GM12878 (cell line): Measurements from ENCODE around the gene RNPS1. TPM values are rescaled to one million over a fixed set of nuclear protein-coding genes. Genes with fewer than 3 reads are reported as not detected.
A peak's percentile ranks its signal among the peaks of the same experiment; 100 is the strongest.

Source experiments
- BMI1 ChIP-seq: fragments of 450-650 bp; IDR thresholded peaks from 2 replicates; pipeline ENCODE4 v1.6.1; 2016; ENCODE audit warnings: mild to moderate bottlenecking, moderate library complexity, borderline replicate concordance
- CREM ChIP-seq: IDR thresholded peaks from 2 replicates; pipeline ENCODE4 v1.6.1; 2014; ENCODE audit warnings: antibody characterized with exemption, low read depth
- ETV6 ChIP-seq, 2 experiments: fragments of 450-650 bp in 1 of 2; IDR thresholded peaks in 1 of 2; conservative IDR thresholded peaks in 1 of 2; 2 replicates each; pipeline ENCODE4 v1.6.1; 2014; ENCODE audit warnings: antibody characterized with exemption in 1 of 2, borderline replicate concordance in 1 of 2, low read depth in 1 of 2, mild to moderate bottlenecking in 1 of 2, moderate library complexity in 1 of 2
- FOXK2 ChIP-seq: fragments of 450-650 bp; IDR thresholded peaks from 2 replicates; pipeline ENCODE4 v1.6.1; 2017; ENCODE audit warnings: mild to moderate bottlenecking, moderate library complexity
- GATAD2B ChIP-seq: fragments of 450-650 bp; conservative IDR thresholded peaks from 2 replicates; pipeline ENCODE4 v1.6.1; 2017; ENCODE audit warnings: low read depth, mild to moderate bottlenecking, moderate library complexity
- JUNB ChIP-seq: IDR thresholded peaks from 2 replicates; pipeline ENCODE4 v1.6.1; 2016; ENCODE audit warnings: antibody characterized with exemption, mild to moderate bottlenecking
- MEF2B ChIP-seq: fragments of 450-650 bp; IDR thresholded peaks from 2 replicates; pipeline ENCODE4 v1.6.1; 2018; ENCODE audit warnings: mild to moderate bottlenecking, moderate library complexity; ENCODE audit not compliant: partially characterized antibody, poor library complexity, severe bottlenecking
- NBN ChIP-seq: fragments of 450-650 bp; IDR thresholded peaks from 2 replicates; pipeline ENCODE4 v1.6.1; 2016
- RAD21 ChIP-seq: IDR thresholded peaks from 2 replicates; pipeline ENCODE4 v1.6.1; 2011; ENCODE audit warnings: mild to moderate bottlenecking, low read depth, low read length, moderate library complexity; ENCODE audit not compliant: insufficient read depth
- RBBP5 ChIP-seq: fragments of 200-600 bp; sonication (generic); conservative IDR thresholded peaks from 2 replicates; pipeline ENCODE4 v1.6.1; 2016
- SMAD1 ChIP-seq: fragments of 450-650 bp; IDR thresholded peaks from 2 replicates; pipeline ENCODE4 v1.6.1; 2018; ENCODE audit warnings: mild to moderate bottlenecking, low read depth; ENCODE audit not compliant: partially characterized antibody
- SMC3 ChIP-seq: IDR thresholded peaks from 2 replicates; pipeline ENCODE4 v1.6.1; 2011; ENCODE audit warnings: low read length, improper control_type of control experiment, borderline replicate concordance
- STAT1 ChIP-seq: fragments of 450-650 bp; conservative IDR thresholded peaks from 2 replicates; pipeline ENCODE4 v1.6.1; 2014; ENCODE audit warnings: antibody characterized with exemption, mild to moderate bottlenecking
- TAF1 ChIP-seq: IDR thresholded peaks from 2 replicates; pipeline ENCODE4 v1.6.1; 2011; ENCODE audit warnings: mild to moderate bottlenecking, low read depth, low read length, borderline replicate concordance
- WRNIP1 ChIP-seq: IDR thresholded peaks from 2 replicates; pipeline ENCODE4 v1.6.1; 2011; ENCODE audit warnings: low read depth, low read length, improper control_type of control experiment, borderline replicate concordance
- YBX1 ChIP-seq: fragments of 450-650 bp; IDR thresholded peaks from 2 replicates; pipeline ENCODE4 v1.6.1; 2016; ENCODE audit warnings: antibody characterized with exemption
- ZNF207 ChIP-seq: fragments of 450-650 bp; IDR thresholded peaks from 2 replicates; pipeline ENCODE4 v1.6.1; 2014; ENCODE audit warnings: antibody characterized with exemption, mild to moderate bottlenecking, borderline replicate concordance
- ZNF274 ChIP-seq: IDR thresholded peaks from one replicate; pipeline ENCODE4 v1.8.0; 2011; ENCODE audit not compliant: insufficient read length, insufficient read depth
- polyA plus RNA-seq, 11 experiments: library from polyadenylated mRNA; depleted of rRNA in 4 of 11; unstranded in 6 of 11; stranded (reverse) in 5 of 11; fragments of >200 nt; fragmentation: Nextera tagmentation in 4 of 11; fragmentation: Illumina TruSeq in 1 of 11; extraction: Ambion mirVana in 4 of 11; extraction: Trizol in 1 of 11; gene quantifications; 1 replicate in 1 of 11; 2 replicates in 10 of 11; pipeline versions ENCODE4 v1.2.1 to v1.2.3, GENCODE V29; 2011 to 2016; ENCODE audit warnings: inconsistent platforms in 2 of 11, missing spikeins in 2 of 11, low read depth in 1 of 11
- total RNA-seq, 4 experiments: library from RNA; depleted of rRNA in 3 of 4; stranded (reverse); fragments of >200 nt in 3 of 4; fragmentation: Illumina TruSeq in 1 of 4; extraction: Trizol in 1 of 4; gene quantifications; 2 replicates each; pipeline versions ENCODE4 v1.2.1 to v1.2.3, GENCODE V29; 2013 to 2021
- TF ChIP-seq, protein P1 (sequence below): fragments of 450-650 bp; IDR thresholded peaks from 2 replicates; pipeline ENCODE4 v1.6.1; 2016; ENCODE audit warnings: mild to moderate bottlenecking, moderate library complexity, borderline replicate concordance
- TF ChIP-seq, protein P2 (sequence below): IDR thresholded peaks from 2 replicates; pipeline ENCODE4 v1.6.1; 2011; ENCODE audit warnings: borderline replicate concordance, low read depth, mild to moderate bottlenecking, moderate library complexity, mixed read lengths, low read length; ENCODE audit not compliant: insufficient read depth; ENCODE audit errors: extremely low read length
- TF ChIP-seq, protein P3 (sequence below): fragments of 450-650 bp; IDR thresholded peaks from 2 replicates; pipeline ENCODE4 v1.6.1; 2017; ENCODE audit warnings: mild to moderate bottlenecking
- TF ChIP-seq, protein P4 (sequence below): fragments of 450-650 bp; IDR thresholded peaks from 2 replicates; pipeline ENCODE4 v1.6.1; 2017; ENCODE audit warnings: borderline replicate concordance

The RNPS1 gene
- total and polyA plus RNA-seq, 10 of the 15 experiments (the other 5 are each of a cell fraction or from before 2014, with no cell fraction given): 38.2 to 359 (median 188) TPM

DNA sequence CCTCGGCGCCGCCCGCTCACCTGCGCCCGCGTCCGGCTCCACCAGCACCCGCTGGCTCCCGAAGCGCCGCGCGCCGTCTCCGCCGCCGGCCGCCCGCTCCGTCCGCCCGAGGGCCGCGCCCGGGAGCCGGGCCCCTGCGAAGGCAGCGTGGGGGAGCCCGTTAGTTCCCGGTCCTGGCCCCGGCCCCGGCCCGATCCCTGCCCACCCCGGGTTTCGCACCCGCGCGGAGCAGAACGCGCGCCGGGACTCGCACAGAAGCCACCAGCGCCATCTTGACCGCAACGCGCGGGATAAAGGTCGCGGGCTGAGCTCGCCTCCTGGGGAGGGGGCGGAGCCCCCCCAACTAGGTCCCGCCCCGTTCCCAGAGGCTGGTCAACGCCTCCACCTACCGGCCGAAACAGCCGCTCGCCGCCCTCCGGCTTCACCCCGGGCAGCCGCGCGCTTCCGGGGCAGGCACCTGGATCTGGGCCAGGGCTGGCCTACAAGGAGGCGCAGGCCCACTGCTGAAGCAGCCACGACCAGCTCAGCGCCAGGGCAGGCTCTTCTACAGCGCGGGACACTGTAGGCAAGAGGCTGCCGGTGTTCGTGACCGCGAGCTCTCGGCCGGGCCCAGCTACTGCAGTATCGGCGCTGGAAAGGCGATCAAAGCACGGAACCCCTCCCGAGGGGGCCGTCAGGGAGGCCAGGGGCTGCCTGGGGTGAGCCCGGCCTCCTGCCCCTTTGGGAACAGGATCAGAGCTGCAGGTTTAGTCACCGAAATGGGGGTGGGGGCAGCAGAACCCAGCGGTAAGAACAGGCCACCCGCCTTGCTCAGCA is 16.4 kb downstream of the RNPS1 start, which contains the start of gene ECI1 (continued):
- no peak for TF ChIP-seq YBX1
- no peak for TF ChIP-seq RBBP5
- TF ChIP-seq TAF1: peak; percentile 94
- TF ChIP-seq GATAD2B: peak; percentile 91
- TF ChIP-seq FOXK2: no peak
- TF ChIP-seq CREM: no peak
- TF ChIP-seq, protein P1, sequence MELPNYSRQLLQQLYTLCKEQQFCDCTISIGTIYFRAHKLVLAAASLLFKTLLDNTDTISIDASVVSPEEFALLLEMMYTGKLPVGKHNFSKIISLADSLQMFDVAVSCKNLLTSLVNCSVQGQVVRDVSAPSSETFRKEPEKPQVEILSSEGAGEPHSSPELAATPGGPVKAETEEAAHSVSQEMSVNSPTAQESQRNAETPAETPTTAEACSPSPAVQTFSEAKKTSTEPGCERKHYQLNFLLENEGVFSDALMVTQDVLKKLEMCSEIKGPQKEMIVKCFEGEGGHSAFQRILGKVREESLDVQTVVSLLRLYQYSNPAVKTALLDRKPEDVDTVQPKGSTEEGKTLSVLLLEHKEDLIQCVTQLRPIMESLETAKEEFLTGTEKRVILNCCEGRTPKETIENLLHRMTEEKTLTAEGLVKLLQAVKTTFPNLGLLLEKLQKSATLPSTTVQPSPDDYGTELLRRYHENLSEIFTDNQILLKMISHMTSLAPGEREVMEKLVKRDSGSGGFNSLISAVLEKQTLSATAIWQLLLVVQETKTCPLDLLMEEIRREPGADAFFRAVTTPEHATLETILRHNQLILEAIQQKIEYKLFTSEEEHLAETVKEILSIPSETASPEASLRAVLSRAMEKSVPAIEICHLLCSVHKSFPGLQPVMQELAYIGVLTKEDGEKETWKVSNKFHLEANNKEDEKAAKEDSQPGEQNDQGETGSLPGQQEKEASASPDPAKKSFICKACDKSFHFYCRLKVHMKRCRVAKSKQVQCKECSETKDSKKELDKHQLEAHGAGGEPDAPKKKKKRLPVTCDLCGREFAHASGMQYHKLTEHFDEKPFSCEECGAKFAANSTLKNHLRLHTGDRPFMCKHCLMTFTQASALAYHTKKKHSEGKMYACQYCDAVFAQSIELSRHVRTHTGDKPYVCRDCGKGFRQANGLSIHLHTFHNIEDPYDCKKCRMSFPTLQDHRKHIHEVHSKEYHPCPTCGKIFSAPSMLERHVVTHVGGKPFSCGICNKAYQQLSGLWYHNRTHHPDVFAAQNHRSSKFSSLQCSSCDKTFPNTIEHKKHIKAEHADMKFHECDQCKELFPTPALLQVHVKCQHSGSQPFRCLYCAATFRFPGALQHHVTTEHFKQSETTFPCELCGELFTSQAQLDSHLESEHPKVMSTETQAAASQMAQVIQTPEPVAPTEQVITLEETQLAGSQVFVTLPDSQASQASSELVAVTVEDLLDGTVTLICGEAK: no peak
- TF ChIP-seq, protein P2, sequence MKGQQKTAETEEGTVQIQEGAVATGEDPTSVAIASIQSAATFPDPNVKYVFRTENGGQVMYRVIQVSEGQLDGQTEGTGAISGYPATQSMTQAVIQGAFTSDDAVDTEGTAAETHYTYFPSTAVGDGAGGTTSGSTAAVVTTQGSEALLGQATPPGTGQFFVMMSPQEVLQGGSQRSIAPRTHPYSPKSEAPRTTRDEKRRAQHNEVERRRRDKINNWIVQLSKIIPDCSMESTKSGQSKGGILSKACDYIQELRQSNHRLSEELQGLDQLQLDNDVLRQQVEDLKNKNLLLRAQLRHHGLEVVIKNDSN: no peak
- TF ChIP-seq JUNB: no peak
- TF ChIP-seq STAT1: no peak
- TF ChIP-seq ETV6 (conservative IDR thresholded peaks at IDR 0.05 in 1 of 2, IDR thresholded peaks at IDR 0.05 in 1 of 2; ENCODE audit: borderline replicate concordance in 1 of 2, low read depth in 1 of 2): no peak
- no peak for TF ChIP-seq ZNF274
- no peak for TF ChIP-seq BMI1
- TF ChIP-seq MEF2B: no peak
- TF ChIP-seq SMAD1: peak; percentile 71
- TF ChIP-seq WRNIP1: no peak
- TF ChIP-seq, protein P3, sequence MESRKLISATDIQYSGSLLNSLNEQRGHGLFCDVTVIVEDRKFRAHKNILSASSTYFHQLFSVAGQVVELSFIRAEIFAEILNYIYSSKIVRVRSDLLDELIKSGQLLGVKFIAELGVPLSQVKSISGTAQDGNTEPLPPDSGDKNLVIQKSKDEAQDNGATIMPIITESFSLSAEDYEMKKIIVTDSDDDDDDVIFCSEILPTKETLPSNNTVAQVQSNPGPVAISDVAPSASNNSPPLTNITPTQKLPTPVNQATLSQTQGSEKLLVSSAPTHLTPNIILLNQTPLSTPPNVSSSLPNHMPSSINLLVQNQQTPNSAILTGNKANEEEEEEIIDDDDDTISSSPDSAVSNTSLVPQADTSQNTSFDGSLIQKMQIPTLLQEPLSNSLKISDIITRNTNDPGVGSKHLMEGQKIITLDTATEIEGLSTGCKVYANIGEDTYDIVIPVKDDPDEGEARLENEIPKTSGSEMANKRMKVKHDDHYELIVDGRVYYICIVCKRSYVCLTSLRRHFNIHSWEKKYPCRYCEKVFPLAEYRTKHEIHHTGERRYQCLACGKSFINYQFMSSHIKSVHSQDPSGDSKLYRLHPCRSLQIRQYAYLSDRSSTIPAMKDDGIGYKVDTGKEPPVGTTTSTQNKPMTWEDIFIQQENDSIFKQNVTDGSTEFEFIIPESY: no peak
- 0 out of 2 replicates have a peak, but pooled peaks have one; percentile 32 for TF ChIP-seq RAD21
- TF ChIP-seq SMC3: peak; percentile 31; the same call in 1 of the 2 replicates
- peak; percentile 42; the same call in 1 of the 2 replicates for TF ChIP-seq ZNF207
- peak; percentile 49 for TF ChIP-seq NBN
- TF ChIP-seq, protein P4, sequence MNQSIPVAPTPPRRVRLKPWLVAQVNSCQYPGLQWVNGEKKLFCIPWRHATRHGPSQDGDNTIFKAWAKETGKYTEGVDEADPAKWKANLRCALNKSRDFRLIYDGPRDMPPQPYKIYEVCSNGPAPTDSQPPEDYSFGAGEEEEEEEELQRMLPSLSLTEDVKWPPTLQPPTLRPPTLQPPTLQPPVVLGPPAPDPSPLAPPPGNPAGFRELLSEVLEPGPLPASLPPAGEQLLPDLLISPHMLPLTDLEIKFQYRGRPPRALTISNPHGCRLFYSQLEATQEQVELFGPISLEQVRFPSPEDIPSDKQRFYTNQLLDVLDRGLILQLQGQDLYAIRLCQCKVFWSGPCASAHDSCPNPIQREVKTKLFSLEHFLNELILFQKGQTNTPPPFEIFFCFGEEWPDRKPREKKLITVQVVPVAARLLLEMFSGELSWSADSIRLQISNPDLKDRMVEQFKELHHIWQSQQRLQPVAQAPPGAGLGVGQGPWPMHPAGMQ: no peak
